ENCODE measurements around the gene RASA2. TPM values are rescaled to one million over a fixed set of nuclear protein-coding genes. Genes with fewer than 3 reads are reported as not detected.

Gene RASA2
- total and polyA plus RNA-seq, 2 of the 8 experiments (the other 6 are each of a cell fraction or from before 2014, with no cell fraction given) = 3.5 to 15.9 TPM

GRCh38 chr3:141660614-141660947 lies 173.8 kb downstream of the RASA2 start (continued):
- TF ChIP-seq SUZ12 (IDR thresholded peaks at IDR 0.05; ENCODE audit: low read length) (no peak), RAD21 (IDR thresholded peaks at IDR 0.05 in 1 of 2, conservative IDR thresholded peaks at IDR 0.05 in 1 of 2; ENCODE audit: low read depth in 2 of 2, low read length in 2 of 2) (no peak), JUND (IDR thresholded peaks at IDR 0.05; ENCODE audit: low read length) (no peak), TAF1 (IDR thresholded peaks at IDR 0.05; ENCODE audit: low read depth, low read length) (no peak), POU5F1 (IDR thresholded peaks at IDR 0.05; ENCODE audit: low read depth, low read length) (no peak), RNF2 (IDR thresholded peaks at IDR 0.05; ENCODE audit: borderline replicate concordance, low read depth, low read length, missing control alignments, poor library complexity, severe bottlenecking) (no peak)

Data from H1 (cell line).